Fibroblast of skin of right quadriceps (primary cell): ENCODE measurements around the gene EWSR1.

ENCODE experiments used
- DNase-seq: peaks from one replicate; pipeline ENCODE4 v3.0.0-alpha.2; 2013

EWSR1 gene

DNA sequence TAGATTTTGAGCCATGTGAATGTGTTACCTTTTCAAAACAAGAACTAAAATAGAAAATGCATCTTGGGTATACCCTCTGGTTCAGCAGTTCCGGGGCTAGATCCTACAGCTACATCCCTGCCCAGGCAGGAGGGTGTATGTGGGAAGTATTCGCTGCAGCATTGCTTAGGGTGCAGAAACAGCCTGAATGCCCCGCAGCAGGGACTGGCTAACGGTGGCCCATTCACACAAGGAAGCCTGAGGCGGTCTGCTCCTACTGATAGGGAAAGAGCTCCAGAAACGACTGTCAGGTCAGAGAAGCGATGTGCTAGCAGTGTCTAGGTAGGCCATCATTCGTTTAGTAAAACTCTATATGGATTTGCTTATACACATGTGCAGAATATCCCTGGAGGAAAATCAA, 57.3 kb downstream of the EWSR1 start:
- no peak for DNase-seq

DNA sequence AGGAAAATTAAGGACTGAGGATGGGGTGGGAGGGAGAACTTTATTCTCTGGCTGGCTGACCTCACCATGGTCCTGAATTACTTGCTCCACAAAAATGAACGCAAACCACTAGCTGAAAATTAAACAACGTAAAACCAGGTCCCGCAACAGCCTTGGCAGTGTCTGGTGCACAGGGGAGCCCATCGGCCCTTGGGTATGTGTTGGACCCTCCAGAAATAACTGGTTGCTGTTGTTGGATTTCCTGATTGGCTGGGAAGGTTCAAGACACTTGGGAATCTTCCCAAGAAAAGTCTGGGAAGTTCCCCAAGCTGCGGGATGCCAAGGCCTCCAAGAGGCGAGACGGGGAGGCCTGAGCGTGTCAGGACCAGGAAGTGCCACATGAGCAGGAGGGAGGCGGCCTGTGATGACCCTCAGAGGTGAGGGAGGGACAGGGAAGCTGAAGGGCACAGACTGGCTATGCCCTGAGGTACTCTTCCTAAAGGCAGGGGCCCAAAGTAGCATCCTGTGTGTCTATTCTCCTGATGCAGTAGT, 57.8 kb downstream of the EWSR1 start:
- DNase-seq: no peak

DNA sequence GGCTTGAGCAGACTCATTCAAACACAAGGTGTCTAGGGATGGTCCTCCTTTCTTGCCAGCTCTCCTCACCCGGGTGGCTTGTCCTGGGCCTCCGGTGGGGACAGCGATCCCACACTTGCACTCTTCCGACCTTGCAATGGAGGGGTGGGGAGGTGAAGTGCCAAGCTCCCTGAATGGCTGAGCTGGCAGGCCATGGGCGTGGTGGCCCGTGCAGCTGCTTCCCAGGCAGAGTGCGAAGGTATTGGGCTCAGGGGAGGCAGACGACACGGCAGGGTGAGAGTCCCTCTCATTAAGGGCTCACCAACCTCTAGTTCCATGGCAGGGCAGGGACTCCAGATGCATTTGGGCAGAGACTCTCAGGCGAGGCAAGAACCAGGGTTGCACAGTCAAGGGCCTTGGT, 58.4 kb downstream of the EWSR1 start:
- DNase-seq: no peak

DNA sequence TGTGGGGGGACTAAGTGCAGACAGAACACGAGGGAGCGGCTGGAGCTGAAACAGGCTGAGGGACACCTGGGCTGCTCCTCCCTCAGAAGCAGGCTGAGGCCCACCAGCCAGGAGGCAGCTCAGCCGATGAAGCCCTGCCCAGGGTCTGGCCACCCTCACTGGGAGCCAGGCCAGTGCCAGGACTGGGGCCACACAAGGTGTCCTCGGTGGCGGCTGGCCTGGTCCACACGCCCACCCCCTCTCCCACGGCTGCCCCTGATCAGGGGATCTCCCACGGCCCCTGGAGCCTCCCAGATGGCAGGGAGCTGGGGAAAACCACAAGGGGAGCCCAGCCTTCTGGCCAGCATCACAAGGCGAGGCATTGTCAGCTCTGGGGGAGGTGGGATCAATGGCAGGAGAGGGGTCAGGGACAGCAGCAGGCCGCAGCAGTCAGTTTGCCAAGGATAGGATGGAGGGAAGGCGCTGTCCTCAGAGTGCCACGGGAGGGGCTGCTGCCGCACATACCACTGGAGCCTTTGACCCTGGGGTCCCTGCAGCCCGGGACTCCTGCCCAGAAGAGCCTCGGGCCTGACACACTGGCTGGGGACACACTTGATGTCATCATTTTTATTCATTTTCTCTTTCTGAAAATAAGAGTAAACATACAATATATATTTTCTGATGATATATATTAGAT, 59.2 kb downstream of the EWSR1 start:
- no peak for DNase-seq

DNA sequence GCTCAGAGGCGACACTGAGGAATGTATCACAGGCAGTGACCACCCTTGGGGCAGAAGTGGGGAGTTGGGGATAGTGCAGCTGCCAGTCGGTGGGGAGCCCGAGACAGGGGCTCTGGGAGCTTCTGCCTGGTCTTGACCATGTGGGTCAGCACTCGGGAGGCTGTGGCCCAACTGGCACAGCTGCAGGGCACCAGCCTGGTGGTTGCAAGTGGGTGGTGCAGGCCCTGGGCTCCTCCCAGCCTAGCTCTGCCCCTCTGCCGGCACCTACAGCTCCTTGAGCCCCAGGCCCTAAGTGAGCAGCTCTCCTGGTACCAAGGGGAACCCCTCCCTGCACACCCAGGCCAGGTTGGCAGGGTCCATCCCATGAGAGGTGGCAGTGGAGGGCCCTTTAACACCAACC, 60.0 kb downstream of the EWSR1 start:
- DNase-seq: no peak

DNA sequence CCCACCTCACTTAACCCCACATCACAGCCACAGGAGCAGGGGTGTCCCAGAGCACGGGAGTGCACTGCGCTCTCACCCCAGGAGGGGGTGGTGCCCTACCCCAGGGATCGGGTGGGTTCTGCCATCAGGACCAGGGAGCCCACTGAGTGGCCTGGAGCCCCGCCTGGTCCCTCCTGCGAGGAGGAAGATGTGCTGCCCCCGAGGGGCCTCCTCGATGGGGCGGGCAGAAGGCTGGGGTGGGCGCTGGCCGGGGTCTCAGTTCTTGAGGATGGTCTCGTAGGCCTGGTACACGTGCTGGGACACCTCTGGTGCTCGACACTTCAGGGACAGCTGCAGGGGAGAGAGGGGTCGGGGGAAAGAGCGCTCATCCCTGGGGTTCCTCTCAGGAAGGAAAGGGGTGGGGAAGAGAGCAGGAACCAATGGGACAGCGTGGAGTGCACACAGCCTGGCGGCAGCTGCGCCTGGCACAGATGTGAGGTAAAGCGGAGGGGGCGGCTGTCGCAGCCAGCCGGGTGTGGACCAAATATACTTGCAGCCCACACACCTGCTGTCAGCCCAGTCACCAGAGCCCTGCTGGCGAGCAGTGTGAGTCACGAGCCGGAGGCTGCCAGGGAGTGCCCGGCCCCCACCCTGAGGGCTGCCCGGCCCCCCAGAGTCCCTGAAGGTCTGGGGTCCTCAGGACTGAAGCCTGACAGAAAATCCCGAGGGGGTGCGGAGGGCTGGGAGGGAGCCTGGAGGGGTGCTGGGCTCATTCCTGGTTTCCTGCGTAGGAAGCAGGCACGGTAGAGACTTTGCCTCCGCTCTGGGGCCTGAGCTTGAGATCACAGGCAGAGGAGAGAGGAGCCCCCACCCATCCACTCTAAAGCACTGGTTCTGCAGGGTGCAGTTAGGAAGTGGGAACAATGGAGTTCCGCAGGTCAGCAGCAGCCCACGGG, 60.8 kb downstream of the EWSR1 start:
- DNase-seq: no peak

DNA sequence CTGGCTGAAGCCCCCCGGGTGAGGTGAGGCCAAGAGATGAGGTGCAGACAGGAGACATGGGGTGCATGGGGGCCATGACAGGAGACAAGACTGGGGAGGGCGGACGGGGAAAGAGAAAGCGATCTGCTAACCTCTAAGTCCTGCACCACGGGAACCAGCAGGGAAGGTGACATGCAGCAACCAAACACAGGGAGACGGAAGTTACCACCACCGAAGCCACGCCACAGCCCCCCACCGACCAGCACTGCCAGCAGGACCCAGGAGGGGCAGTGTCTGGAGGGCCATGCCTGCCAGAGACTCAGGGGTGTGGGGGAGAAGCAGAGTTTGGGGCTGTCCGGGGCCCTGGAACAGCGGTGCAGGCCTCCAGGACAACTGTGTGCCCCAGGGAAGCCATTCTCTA, 61.5 kb downstream of the EWSR1 start:
- DNase-seq: no peak

DNA sequence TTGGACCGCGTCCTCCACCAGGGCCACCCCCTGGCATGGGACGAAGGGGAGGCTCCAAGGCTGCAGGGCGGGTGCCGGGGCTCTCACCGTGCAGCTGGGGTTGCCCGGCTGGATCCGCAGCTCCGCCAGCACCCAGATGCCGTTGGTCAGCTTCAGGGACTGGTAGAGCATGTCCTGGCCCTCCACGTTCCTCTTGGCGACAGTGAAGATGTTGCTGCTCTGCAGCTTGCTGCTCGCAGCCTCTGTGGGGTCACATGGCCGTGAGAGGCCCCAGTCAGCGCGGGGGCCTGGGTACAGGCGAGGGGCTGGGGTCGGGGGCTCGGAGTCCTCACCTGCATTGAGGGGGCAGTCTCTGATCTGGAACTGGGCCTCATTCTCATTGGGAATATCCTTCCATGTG, 62.2 kb downstream of the EWSR1 start:
- no peak for DNase-seq

DNA sequence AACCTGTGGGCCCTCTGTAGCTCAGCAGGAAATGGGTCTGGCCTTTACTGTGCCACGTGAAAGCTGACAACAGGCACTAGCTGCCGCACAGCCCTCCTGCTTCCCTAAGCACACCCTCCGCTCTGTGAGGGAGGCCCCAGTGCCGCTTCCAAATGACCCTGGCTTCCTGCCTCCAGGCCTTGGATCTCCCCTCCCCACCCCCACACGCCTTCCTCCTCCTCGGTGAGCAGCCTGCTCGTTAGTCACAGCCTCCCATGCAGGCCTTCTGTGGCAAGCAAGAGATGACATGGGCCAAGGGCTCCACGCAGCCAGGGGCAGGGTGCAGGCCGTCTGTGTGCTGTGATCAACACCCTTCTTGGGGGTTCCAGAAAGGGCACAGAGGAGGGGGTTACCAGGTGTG, 62.7 kb downstream of the EWSR1 start:
- peak; percentile 76 for DNase-seq

DNA sequence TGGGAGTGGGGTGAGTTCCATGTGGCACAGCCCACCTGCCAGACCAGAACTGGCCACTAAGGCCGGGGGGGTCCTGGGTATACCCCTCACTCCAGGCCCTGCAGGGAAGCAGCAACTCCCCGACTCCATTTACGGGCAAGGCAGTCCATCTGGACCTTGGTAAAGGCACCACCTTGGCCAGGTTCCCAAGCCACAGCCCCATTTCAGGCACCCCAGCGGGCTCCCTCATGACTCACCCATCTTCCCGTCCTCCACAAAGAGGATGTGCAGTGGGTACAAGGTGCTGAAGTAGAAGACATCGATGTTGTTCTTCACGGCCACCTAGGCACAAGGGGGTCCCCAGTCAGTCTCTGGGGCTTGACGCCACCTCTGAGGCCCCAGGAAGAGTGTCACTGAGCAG, 63.1 kb downstream of the EWSR1 start:
- DNase-seq: no peak

DNA sequence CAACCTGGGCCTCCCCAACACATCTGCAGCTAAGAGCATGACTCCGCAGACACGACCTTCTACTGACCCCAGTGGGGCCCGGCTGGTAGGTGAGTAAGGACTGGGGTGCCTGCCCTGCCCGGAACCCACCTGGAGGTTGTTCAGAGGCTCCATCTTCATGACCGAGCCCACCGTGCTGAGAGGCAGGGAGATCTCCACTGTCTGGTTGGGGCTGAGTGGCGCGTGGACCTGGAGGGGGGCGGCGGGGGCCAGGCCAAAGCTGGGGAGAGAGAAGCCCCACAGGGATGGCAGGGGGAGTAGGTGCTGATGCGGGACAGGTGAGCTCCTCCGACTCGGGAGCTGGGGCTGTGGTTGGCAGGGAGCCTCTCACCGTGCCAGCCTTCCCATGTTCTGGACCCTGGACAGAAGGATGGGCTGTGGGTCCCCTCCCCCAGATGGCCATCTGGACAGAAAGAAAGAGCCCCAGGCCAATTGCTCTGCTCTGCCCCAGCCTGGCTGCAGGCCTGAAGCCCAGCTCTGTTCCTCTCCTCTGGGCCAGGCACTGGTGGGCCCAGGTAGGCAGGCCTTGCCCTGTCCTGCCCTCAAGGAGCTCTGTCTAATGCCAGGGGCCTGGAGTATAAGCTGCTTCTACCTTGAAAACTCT, 63.7 kb downstream of the EWSR1 start:
- no peak for DNase-seq

DNA sequence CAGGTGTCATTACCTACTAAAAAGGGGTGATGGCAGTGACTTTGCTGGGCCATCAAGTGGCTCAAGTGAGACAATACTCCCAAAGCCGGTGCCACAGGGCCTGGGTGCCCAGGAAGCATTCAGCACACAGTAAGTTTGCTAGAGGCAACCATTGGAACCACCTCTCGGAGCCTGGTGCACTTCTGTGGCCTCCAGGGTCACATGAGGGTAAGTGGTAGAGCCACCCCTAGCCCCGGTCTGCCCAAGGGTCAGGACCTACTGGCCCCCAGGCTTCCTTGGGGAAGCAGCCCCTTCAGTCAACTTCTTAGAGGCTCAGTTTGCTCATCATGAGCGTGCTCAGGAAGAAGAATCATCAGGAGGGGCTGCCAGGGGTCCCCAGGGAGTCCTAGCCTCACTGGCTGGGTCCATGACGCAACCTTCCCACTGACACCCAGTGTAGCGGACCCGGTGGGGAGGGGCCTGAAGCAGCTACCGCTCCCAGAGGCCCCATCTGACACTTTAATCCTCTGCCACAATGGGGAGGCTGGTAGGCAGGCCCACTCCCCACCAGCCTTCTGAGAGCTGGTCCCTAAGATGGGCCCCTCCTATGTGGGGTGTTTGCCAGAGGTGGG, 64.9 kb downstream of the EWSR1 start:
- no peak for DNase-seq

DNA sequence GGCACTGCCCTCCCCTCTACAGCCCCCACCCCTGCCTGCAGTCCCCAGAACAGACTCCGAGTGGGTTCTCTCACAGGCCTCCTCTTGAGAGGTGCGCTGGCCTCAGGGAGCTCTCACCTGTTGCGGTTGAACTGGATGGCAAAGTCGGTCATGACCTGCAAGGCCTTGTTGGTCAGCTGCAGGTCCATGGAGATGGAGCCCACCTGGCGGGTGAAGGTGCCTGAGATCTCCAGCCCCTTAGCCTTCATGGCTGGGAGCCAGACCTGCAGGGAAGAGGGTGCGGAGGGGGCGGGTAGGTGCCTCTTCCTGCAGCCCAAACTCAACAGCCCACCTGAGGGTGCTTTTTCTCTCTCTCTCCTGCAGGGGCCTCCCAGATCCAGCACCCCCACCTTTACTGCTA, 66.1 kb downstream of the EWSR1 start:
- DNase-seq: no peak

DNA sequence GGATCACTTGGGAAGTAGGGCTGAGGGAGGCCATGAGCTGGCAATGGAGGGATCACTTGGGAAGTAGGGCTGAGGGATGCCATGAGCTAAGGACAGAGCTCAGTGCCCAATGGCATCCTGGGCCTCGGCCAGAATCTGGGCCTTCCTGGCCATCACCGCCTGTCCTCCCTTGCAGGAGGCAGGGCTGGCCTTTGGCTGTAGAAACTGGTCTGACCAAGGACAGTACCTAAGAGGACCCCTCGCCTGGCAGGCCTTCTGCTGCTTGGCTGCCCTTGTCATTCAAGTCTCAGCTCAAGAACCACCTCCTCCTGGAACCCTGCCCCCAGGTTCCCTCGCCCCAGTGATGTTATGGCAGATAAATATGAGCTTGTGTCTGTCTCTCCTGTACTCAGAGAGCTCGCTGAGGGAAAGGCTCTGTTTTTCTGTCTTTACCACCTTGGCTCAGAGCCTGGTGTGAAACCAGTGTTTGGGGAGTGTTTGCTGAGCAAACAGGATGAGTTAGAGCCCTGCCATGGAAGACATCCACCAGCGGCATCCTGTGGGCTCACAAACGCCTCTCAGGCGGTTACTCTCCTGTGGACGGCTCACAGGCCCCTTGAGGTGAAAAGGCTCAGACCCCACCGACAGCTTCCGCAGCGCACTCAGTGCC, 66.8 kb downstream of the EWSR1 start:
- no peak for DNase-seq

DNA sequence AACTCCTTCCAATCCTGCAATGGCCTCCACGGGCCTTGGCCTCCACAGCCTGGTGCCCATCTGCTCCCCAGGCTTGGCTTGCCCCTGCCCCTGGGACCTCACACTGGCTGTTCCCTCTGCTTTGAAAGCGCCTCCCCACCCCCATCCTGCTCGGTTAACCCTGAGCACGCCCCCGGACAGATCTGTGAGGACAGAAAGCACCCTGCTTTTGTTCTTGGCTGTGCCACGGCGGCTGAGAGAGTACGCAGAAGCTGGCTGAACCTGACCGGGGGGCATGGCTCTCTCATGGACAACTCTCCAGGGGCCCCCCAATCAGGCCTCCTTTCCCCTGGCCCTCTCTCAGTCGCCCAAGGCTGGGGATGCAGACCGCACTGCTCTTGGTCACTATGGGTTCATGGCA, 67.6 kb downstream of the EWSR1 start:
- DNase-seq: no peak

DNA sequence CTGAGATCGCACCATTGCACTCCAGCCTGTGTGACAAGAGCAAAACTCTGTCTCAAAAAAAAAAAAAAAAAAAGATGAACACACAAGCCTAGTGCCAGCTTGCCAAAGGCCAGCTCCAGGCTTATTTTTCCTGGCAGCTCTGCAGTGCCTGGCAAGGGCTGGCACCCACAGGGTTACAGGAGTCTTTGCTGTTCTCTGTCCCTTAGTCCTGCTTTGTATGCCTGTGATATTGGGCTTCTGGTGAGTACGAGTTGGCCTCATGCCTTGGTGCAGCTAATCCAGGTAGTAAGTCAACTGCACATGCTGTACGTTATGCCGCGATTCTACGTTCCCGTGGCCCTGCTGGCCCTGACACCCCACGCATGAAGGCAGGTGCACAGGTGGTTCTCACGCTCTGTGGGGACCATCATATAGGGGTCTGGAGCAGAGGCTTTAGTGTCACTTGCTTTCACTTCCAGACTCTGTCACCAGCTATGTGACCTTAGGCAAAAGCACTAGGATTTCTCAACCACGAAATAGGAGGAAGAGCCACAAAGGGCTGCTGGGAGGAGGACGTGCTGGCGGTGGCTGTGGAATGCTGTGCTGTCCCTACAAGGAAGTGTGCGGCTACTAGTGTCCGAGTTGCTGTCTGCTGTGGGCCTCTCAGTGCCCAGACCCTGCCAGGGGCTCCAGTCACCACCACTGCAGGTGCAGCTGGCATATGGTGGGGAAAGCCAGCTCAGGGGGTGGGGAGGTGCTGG, 68.9 kb downstream of the EWSR1 start:
- no peak for DNase-seq

DNA sequence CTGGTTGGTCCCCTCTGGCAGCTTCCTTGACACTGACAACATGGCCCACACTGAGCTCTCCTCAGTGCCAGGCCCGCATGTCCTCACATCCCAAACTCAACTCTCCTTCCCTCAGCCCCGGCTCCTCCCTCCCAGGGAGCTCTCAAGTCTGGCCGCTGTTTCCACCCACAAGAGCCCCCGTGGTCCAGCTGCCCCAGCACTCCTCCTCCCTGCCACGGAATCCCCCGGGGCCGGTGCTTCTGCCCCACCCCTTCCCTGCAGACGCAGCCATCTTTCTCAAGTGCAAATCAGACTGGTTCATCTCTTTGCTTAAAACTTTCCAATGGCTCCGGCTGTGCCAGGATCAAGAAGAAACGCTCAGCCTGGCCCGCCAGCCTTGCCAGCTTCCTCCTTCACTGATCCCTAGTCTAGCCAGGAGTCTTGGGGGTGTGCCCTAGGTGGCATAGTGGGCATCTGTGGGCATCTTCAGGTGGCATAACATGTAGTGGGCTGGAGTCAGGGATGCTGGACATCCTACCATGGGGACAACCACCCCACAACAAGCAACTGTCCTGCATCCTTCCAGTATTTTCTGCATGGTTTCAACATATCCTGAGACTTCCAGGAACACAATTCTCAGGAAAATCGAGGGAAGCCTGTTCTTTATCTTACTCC, 69.7 kb downstream of the EWSR1 start:
- no peak for DNase-seq

DNA sequence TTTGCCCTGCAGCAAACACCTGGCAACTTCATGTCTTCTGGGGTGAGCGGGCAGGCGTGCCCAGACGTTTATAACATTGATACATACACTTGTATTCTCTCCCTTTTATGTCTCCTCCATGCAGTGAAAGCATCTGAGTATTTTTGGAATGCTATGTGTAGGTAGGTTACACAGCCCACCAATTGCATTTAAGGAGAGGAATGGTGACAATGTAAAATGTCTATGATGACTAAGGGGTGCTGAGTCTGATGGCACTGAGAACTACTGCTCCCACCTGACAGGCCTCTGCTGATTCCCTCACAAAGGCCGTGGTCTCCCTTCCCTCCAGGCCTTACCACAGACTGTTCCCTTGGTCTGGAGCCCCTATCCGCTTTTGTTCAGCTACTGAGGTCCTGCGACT, 70.3 kb downstream of the EWSR1 start:
- no peak for DNase-seq

DNA sequence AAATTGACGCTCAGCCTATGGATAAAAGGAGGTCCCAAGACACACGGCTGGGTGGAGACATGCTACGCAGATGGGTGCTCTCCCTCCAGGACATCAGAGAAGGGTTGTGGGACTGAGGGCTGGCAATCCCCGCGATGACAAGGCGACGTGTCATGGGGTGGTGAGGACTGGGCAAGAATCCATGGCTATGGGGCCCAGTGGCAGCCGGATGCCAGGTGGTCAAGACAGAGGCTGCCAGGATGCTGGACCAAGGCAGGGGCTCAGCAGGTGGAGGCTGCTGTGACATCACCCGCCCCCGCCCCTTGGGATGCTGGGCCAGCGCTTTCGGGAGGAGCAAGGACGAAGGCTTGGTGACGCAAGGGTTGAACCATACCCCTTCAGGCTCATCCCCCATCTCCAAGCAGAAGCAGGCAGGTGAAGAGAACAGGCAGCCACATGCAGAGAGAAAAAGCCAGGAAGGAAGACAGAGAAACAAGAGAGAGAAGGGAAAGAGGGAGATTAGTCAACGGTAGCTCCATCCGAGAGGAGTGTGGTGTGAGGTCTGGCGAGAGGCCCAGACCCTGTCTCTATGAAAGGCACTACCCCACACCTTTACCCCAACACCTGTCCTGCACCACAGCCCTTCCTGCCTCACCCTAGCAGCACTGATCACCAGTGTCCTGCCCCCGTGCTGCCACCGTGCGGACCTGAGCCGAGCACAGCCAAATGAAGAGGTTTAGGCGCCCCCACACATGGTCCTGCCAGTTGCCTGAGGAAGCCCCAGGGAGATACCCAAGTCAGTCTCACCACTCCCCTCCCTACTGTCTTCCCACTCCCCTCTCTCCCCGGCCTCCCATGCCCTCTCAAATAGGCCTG, 71.5 kb downstream of the EWSR1 start:
- DNase-seq: no peak

DNA sequence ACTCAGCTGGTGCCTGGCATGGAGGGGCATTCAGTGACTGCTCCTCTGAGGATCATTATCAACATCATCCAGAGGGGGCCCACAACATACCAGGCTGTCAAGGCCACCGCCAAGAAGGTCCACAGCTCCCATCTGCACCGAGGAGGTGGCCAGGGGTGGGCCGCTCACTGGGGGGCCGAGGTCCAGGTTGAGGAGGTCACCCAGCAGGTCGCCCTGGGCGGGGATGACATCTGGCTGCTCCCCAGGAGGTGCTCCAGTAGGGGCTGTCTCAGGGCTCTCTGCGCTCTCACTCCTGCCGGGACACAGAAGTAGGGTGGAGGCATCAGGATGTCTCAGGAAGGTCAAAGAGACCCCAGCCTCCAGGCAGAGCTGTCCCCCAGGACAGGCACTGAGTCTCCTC, 72.5 kb downstream of the EWSR1 start:
- DNase-seq: no peak
